ENCODE measurements around the gene ARRDC4.

Gene ARRDC4

GRCh38 chr15:97960364-97961066 is at the start of gene ARRDC4:
ARRDC4 (plus strand) TSS chr15:97960703; CDS start chr15:97960862, 159 bp downstream.
- peak; percentile 100 for DNase-seq (ENCODE audit: low read depth, low spot score)

GRCh38 chr15:97914711-97915110 is 45.8 kb upstream of the ARRDC4 start:
- DNase-seq (ENCODE audit: low read depth, low spot score): no peak

GRCh38 chr15:97915261-97915660 is 45.2 kb upstream of the ARRDC4 start:
- DNase-seq (ENCODE audit: low read depth, low spot score): no peak

- DNase-seq (ENCODE audit: low read depth, low spot score): no peak
Measured at GRCh38 chr15:97921296-97921865, 39.1 kb upstream of the ARRDC4 start.

- no peak for DNase-seq (ENCODE audit: low read depth, low spot score)
Measured at GRCh38 chr15:97929456-97930229, 30.9 kb upstream of the ARRDC4 start.

GRCh38 chr15:97930230-97930629 is 30.3 kb upstream of the ARRDC4 start:
- no peak for DNase-seq (ENCODE audit: low read depth, low spot score)

GRCh38 chr15:97931314-97931713 is 29.2 kb upstream of the ARRDC4 start:
- no peak for DNase-seq (ENCODE audit: low read depth, low spot score)

GRCh38 chr15:97933589-97933988 is 26.9 kb upstream of the ARRDC4 start:
- DNase-seq (ENCODE audit: low read depth, low spot score): no peak

GRCh38 chr15:97940993-97941392 is 19.5 kb upstream of the ARRDC4 start:
- DNase-seq (ENCODE audit: low read depth, low spot score): no peak

GRCh38 chr15:97941572-97941971 is 18.9 kb upstream of the ARRDC4 start:
- no peak for DNase-seq (ENCODE audit: low read depth, low spot score)

- no peak for DNase-seq (ENCODE audit: low read depth, low spot score)
Measured at GRCh38 chr15:97944724-97945123, 15.8 kb upstream of the ARRDC4 start.

- no peak for DNase-seq (ENCODE audit: low read depth, low spot score)
Measured at GRCh38 chr15:97947465-97948260, 12.8 kb upstream of the ARRDC4 start.

GRCh38 chr15:97953254-97953653 is 7.2 kb upstream of the ARRDC4 start:
- DNase-seq (ENCODE audit: low read depth, low spot score): no peak

- DNase-seq (ENCODE audit: low read depth, low spot score): no peak
Measured at GRCh38 chr15:97953748-97954147, 6.8 kb upstream of the ARRDC4 start.

GRCh38 chr15:97955035-97955434 is 5.5 kb upstream of the ARRDC4 start:
- no peak for DNase-seq (ENCODE audit: low read depth, low spot score)

GRCh38 chr15:97955529-97955928 is 5.0 kb upstream of the ARRDC4 start:
- no peak for DNase-seq (ENCODE audit: low read depth, low spot score)

- no peak for DNase-seq (ENCODE audit: low read depth, low spot score)
Measured at GRCh38 chr15:97959724-97960363, 659 bp upstream of the ARRDC4 start.

- no peak for DNase-seq (ENCODE audit: low read depth, low spot score)
Measured at GRCh38 chr15:97961067-97961954, 808 bp downstream of the ARRDC4 start.

GRCh38 chr15:97962263-97962662 is 1.8 kb downstream of the ARRDC4 start:
- DNase-seq (ENCODE audit: low read depth, low spot score): no peak

GRCh38 chr15:97963779-97964178 is 3.3 kb downstream of the ARRDC4 start:
- DNase-seq (ENCODE audit: low read depth, low spot score): no peak

Measured in brain pericyte (primary cell).